ENCODE results near the gene NTNG2. TPM values are rescaled to one million over a fixed set of nuclear protein-coding genes. Genes with fewer than 3 reads are reported as not detected.

Gene NTNG2
- total RNA-seq, 2 donors from 2014 or later: 1.3 TPM

- Histone ChIP-seq H3K9me3 (ENCODE audit: control insufficient read depth, low read length) (no peaks in the 10 kb centered on the region), H3K4me1 (ENCODE audit: control insufficient read depth, insufficient read depth, low read length) (peaks cover 3% of the 10 kb centered on the region), H3K27me3 (ENCODE audit: control insufficient read depth, insufficient read depth, low read length, poor library complexity, severe bottlenecking) (peaks cover 81% of the 10 kb centered on the region), H3K4me3 (ENCODE audit: low read length) (no peak overlapping the region), H3K9ac (ENCODE audit: extremely low read depth, low read length, poor library complexity, severe bottlenecking) (no peak overlapping the region), H3K27ac (ENCODE audit: low read depth, low read length) (no peak overlapping the region), H3K36me3 (ENCODE audit: control insufficient read depth, insufficient read depth, low read length) (no peaks in the 10 kb centered on the region)
- TF ChIP-seq CTCF (conservative IDR thresholded peaks at IDR 0.05): no peak
- Mint-ChIP-seq H3K27me3 (ENCODE audit: insufficient read depth) (peaks cover 55% of the 10 kb centered on the region), H3K36me3 (ENCODE audit: low read depth) (no peaks in the 10 kb centered on the region), H3K4me3 (no peak overlapping the region), H3K27ac (no peak overlapping the region), H3K4me1 (peaks cover 3% of the 10 kb centered on the region), H3K9me3 (no peaks in the 10 kb centered on the region)
- peak; percentile 54 for DNase-seq
- WGBS, 2 experiments (ENCODE audit: insufficient coverage in 1 of 2, insufficient read length in 1 of 2): 29 to 60% methylated on average over 9 to 16 of the region's 16 CpGs
These were observed 2.9 kb downstream of the NTNG2 start for GRCh38 chr9:132164604-132165362.

GRCh38 chr9:132166599-132166998 is 4.7 kb downstream of the NTNG2 start:
- TF ChIP-seq CTCF (conservative IDR thresholded peaks at IDR 0.05): peak; percentile 77
- Mint-ChIP-seq H3K9me3 (no peaks in the 10 kb centered on the region), H3K36me3 (ENCODE audit: low read depth) (no peaks in the 10 kb centered on the region), H3K4me1 (peaks cover 2% of the 10 kb centered on the region), H3K4me3 (no peak overlapping the region), H3K27ac (no peak overlapping the region), H3K27me3 (ENCODE audit: insufficient read depth) (peaks cover 42% of the 10 kb centered on the region)
- 81 to 83% methylated on average over 19 of the region's 19 CpGs for WGBS, 2 experiments (ENCODE audit: insufficient coverage in 1 of 2, insufficient read length in 1 of 2)
- no peaks in the 10 kb centered on the region for H3K36me3 ChIP-seq (ENCODE audit: control insufficient read depth, insufficient read depth, low read length)
- peak; percentile 87 for DNase-seq
- H3K27ac ChIP-seq (ENCODE audit: low read depth, low read length): no peak overlapping the region
- no peak overlapping the region for H3K9ac ChIP-seq (ENCODE audit: extremely low read depth, low read length, poor library complexity, severe bottlenecking)
- peaks cover 3% of the 10 kb centered on the region for H3K4me1 ChIP-seq (ENCODE audit: control insufficient read depth, insufficient read depth, low read length)
- no peaks in the 10 kb centered on the region for H3K9me3 ChIP-seq (ENCODE audit: control insufficient read depth, low read length)
- H3K4me3 ChIP-seq (ENCODE audit: low read length): no peak overlapping the region
- peaks cover 63% of the 10 kb centered on the region for H3K27me3 ChIP-seq (ENCODE audit: control insufficient read depth, insufficient read depth, low read length, poor library complexity, severe bottlenecking)

GRCh38 chr9:132167192-132167591 is 5.3 kb downstream of the NTNG2 start:
- Mint-ChIP-seq H3K4me3 (no peak overlapping the region), H3K36me3 (ENCODE audit: low read depth) (no peaks in the 10 kb centered on the region), H3K27me3 (ENCODE audit: insufficient read depth) (peaks cover 41% of the 10 kb centered on the region), H3K27ac (no peak overlapping the region), H3K9me3 (no peaks in the 10 kb centered on the region), H3K4me1 (peaks cover 2% of the 10 kb centered on the region)
- no peak for TF ChIP-seq CTCF (conservative IDR thresholded peaks at IDR 0.05)
- no peaks in the 10 kb centered on the region for H3K36me3 ChIP-seq (ENCODE audit: control insufficient read depth, insufficient read depth, low read length)
- H3K4me3 ChIP-seq (ENCODE audit: low read length): no peak overlapping the region
- DNase-seq: no peak
- H3K9ac ChIP-seq (ENCODE audit: extremely low read depth, low read length, poor library complexity, severe bottlenecking): no peak overlapping the region
- H3K27me3 ChIP-seq (ENCODE audit: control insufficient read depth, insufficient read depth, low read length, poor library complexity, severe bottlenecking): peaks cover 60% of the 10 kb centered on the region
- peaks cover 3% of the 10 kb centered on the region for H3K4me1 ChIP-seq (ENCODE audit: control insufficient read depth, insufficient read depth, low read length)
- no peaks in the 10 kb centered on the region for H3K9me3 ChIP-seq (ENCODE audit: control insufficient read depth, low read length)
- H3K27ac ChIP-seq (ENCODE audit: low read depth, low read length): no peak overlapping the region
- 81 to 86% methylated on average over 5 to 7 of the region's 7 CpGs for WGBS, 2 experiments (ENCODE audit: insufficient coverage in 1 of 2, insufficient read length in 1 of 2)

Data from endodermal cell (in vitro differentiated cells).